Stimulated activated CD4-positive, alpha-beta T cell treated with anti-CD3 and anti-CD28 coated beads, TNF-alpha, amount 100 ng/mL, for 4 hours (primary cell): ENCODE measurements around the gene FAT1.
"Not testable (repeated sequence)": the region's sequence is repeated elsewhere in the genome, so short reads cannot be mapped to it uniquely, and the experiment has no call there.

ENCODE experiments used
- DNase-seq, 3 experiments: peaks; one replicate each; pipeline ENCODE4 v3.0.0-alpha.2; 2020; ENCODE audit warnings: low read depth in 3 of 3

The FAT1 gene

GRCh38 chr4:186723292-186724057, at the start of gene FAT1:
FAT1 (minus strand) TSS chr4:186723856; CDS start chr4:186709827, 14,029 bp downstream.
- DNase-seq: no peak

GRCh38 chr4:186772936-186773487, 49.4 kb upstream of the FAT1 start:
- no peak for DNase-seq

- DNase-seq: no peak
Measured at GRCh38 chr4:186771624-186772023, 48.0 kb upstream of the FAT1 start.

- DNase-seq: no peak
Measured at GRCh38 chr4:186770481-186771175, 47.0 kb upstream of the FAT1 start.

GRCh38 chr4:186767794-186768193, 44.1 kb upstream of the FAT1 start:
- DNase-seq: no peak

- no peak for DNase-seq
Measured at GRCh38 chr4:186765673-186766546, 42.3 kb upstream of the FAT1 start.

GRCh38 chr4:186765138-186765537, 41.5 kb upstream of the FAT1 start:
- no peak for DNase-seq

- no peak for DNase-seq
Measured at GRCh38 chr4:186764457-186764856, 40.8 kb upstream of the FAT1 start.

GRCh38 chr4:186762865-186763264, 39.2 kb upstream of the FAT1 start:
- DNase-seq: no peak

- no peak for DNase-seq
Measured at GRCh38 chr4:186762361-186762760, 38.7 kb upstream of the FAT1 start.

GRCh38 chr4:186761956-186762355, 38.3 kb upstream of the FAT1 start:
- DNase-seq: not testable (repeated sequence)

- no peak for DNase-seq
Measured at GRCh38 chr4:186761393-186761792, 37.7 kb upstream of the FAT1 start.

GRCh38 chr4:186760576-186760975, 36.9 kb upstream of the FAT1 start:
- no peak for DNase-seq

GRCh38 chr4:186759990-186760389, 36.3 kb upstream of the FAT1 start:
- no peak for DNase-seq

GRCh38 chr4:186758929-186759682, 35.5 kb upstream of the FAT1 start:
- no peak for DNase-seq

- no peak for DNase-seq
Measured at GRCh38 chr4:186757696-186758355, 34.2 kb upstream of the FAT1 start.

- DNase-seq: not testable (repeated sequence)
Measured at GRCh38 chr4:186756550-186756949, 32.9 kb upstream of the FAT1 start.

- no peak for DNase-seq
Measured at GRCh38 chr4:186755550-186756519, 32.2 kb upstream of the FAT1 start.

GRCh38 chr4:186754976-186755375, 31.3 kb upstream of the FAT1 start:
- no peak for DNase-seq
